Measurements from ENCODE around the gene BLM.

Gene BLM

DNA sequence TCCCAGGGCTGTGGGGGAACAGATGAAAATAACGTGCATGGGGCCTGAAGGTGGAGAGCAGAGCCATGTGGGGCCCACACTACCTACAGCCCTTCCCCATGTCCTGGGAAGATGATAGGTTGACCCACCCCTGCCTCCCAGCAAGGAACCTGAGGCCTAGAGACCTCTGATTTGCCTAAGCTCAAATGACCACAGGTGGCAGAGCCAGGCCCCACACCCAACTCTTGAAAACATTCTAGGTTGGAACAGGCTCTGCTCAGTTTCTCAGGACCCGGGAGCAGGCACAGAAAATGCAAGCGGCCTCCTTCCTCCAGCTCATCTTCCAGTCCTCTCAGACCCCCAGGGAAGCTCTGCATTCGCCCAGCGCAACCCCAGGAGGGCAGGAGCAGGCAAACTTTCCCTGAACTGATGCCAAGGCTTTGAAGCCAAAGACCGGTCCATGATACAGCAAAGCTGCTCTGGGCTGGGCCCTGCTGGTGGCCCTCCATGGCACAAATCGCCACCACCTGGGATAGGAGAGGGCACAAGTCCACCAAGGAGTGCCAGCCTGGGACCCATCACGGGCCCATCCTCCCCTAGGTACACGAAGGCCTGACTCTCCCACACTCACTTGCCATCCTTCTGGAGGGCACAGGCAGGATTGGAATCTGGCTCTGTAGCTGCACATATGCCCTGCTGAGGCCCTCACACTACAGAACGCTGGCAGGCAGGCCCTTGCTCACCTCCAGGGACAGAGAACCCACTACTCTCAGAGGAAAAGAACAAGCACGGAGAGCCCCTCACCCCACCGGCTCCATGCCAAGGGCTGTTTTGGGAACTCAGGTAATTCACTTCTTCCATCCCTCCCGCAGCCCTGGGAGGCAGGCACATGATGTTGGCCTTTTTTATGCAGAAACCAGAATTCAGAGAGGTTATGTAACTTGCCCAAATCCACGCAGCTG is 100.2 kb downstream of the BLM start:
- TF ChIP-seq, protein P1, sequence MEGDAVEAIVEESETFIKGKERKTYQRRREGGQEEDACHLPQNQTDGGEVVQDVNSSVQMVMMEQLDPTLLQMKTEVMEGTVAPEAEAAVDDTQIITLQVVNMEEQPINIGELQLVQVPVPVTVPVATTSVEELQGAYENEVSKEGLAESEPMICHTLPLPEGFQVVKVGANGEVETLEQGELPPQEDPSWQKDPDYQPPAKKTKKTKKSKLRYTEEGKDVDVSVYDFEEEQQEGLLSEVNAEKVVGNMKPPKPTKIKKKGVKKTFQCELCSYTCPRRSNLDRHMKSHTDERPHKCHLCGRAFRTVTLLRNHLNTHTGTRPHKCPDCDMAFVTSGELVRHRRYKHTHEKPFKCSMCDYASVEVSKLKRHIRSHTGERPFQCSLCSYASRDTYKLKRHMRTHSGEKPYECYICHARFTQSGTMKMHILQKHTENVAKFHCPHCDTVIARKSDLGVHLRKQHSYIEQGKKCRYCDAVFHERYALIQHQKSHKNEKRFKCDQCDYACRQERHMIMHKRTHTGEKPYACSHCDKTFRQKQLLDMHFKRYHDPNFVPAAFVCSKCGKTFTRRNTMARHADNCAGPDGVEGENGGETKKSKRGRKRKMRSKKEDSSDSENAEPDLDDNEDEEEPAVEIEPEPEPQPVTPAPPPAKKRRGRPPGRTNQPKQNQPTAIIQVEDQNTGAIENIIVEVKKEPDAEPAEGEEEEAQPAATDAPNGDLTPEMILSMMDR (IDR thresholded peaks at IDR 0.05; ENCODE audit: low read depth, low read length, missing control alignments), result no peak
- DNase-seq (ENCODE audit: low read depth), result no peak
- no peak overlapping the region for H3K4me3 ChIP-seq (ENCODE audit: low read depth, low read length)

DNA sequence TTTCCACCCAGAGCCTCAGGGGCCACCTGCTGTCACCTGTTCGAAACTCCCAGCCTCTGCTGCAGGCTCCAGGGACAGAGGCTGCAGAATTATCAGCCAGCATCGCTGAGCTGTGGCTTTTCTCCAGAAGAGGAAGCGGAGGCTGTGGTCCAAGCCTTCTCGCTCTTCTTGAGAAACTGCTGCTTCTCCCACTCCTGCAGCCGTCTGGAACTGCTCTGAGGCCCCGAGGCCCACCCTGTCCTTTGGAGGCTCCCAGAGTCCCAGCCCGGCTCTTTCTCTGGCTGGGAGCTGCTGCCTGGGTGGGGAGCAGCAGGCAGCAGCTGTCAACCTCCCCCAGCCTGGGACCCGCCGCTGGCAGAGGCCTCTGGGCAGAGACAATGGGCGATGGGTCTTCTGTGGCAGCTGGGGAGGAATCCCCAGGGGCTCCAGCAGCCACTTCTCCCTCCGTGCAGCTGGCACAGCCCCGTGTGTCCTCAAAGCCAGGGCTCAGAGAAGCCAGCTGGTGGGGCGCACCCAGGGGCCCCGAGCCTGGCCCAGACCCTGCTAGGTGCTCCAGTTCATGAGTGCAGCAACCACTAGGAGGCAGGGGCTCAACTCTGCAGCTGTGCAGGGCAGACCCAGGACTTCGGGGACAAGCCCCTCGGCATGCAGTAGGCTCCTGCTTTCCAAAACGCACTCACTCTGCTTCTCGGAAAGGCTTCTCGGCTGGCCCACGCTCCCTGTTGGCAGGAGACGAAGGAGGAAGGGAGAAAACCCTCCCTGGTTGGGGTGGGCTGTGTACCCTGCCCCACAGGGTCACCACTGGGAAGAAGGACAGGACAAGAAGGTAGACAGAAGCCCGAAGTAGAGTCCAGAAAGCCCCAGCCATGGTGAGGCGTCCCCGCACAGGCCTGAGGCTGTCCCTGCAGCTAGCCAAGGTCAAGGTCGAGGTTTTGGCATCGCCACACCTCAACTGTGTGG is 101.4 kb downstream of the BLM start:
- no peak for DNase-seq (ENCODE audit: low read depth)
- H3K4me3 ChIP-seq (ENCODE audit: low read depth, low read length), result no peak overlapping the region
- TF ChIP-seq, protein P1 (IDR thresholded peaks at IDR 0.05; ENCODE audit: low read depth, low read length, missing control alignments), result peak; percentile 59

DNA sequence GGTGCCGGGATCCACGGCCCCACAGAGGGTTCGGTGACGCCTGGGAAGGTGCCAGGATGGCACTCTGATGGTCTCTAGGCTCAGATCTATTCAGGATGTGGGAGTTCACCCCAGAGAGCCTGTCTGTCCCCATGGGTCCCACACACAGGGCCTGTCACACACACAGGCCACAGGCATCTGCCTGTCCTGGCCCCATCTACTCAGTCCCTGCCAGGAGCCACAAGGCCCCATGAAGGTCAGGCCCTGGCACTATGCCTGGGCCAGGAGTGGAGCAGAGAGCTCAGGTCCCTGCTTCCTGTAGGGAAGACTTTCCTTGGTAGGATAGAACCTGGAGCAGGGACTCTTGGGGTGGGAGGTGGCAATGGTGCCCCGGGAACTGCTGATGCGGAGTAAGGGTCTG is 102.2 kb downstream of the BLM start:
- TF ChIP-seq, protein P1 (IDR thresholded peaks at IDR 0.05; ENCODE audit: low read depth, low read length, missing control alignments), result no peak
- H3K4me3 ChIP-seq (ENCODE audit: low read depth, low read length), result no peak overlapping the region
- no peak for DNase-seq (ENCODE audit: low read depth)

DNA sequence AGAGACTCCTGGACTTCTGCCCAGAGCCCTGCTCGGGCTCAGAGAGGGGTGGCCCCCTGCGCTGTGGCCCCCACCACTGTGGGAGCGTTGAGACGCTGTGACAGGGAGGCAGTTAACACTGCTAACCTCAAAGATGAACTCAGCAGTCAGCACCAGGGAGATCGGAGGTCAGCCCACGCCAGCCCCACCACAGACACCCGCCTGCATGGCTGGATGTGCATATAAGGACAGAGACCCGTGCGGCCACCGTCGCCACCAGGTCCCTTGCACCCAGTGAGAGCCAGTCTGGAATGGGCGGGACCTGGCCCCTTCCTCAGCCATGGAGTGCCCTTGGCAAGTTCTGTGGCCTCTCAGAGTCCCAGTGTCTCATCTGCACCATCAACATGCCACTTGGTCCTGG is 102.7 kb downstream of the BLM start:
- no peak for DNase-seq (ENCODE audit: low read depth)
- no peak overlapping the region for H3K4me3 ChIP-seq (ENCODE audit: low read depth, low read length)
- TF ChIP-seq, protein P1 (IDR thresholded peaks at IDR 0.05; ENCODE audit: low read depth, low read length, missing control alignments), result no peak

DNA sequence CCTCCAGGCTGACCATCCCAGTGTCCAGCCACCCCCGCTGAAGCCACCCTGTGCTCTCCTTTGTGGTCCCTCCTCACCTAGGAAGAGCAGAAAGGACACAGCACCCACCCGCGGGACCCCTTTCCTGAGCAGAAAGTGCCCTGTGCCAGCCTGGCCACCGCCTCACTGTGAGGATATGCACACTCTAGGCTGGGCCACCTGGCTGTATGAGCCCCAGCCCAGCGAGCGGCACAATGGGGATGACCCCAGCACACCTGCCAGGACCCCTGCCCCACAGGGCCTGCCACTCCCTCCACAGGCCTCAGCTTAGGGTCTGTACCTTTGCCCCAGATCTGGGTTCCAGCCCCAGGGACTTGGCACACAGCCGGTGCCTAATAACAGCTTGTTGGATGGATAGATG is 103.3 kb downstream of the BLM start:
- DNase-seq (ENCODE audit: low read depth), result no peak
- TF ChIP-seq, protein P1 (IDR thresholded peaks at IDR 0.05; ENCODE audit: low read depth, low read length, missing control alignments), result no peak
- no peak overlapping the region for H3K4me3 ChIP-seq (ENCODE audit: low read depth, low read length)

DNA sequence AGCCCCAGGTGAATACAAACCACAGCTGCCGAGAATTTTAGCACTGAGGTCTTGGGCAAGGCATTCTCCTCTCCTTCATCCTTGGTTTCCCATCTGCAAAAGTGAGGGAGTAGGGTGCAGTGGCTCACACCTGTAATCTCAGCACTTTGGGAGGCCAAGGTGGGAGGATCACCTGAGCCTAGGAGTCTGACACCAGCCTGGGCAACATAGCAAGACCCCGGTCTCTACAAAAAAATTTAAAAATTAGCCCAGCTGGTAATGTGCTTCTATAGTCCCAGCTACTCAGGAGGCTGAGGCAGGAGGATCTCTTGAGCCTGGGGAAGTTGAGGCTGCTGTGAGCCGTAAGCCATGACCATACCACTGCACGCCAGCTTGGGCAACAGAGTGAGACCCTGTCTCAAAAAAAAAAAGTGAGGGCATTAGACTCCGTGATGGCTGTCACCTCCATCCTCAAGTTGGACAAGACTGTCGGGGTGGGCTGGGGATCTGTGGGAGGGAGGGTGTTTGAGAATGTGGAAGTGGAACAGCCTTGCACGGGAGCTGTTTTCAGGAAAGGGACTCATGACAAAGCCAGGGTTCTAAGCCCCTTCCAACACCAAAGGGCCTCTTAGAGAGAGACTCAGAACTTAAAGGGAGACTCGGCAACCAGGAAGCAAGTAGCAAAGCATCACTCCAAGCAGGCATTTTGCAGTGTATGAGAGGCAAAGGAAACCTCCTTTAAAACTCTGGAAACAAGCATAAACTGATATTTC is 105.2 kb downstream of the BLM start:
- TF ChIP-seq, protein P1 (IDR thresholded peaks at IDR 0.05; ENCODE audit: low read depth, low read length, missing control alignments), result no peak

More for the DNA sequence above, 105.2 kb downstream of the BLM start:
- DNase-seq (ENCODE audit: low read depth), result no peak
- H3K4me3 ChIP-seq (ENCODE audit: low read depth, low read length), result no peak overlapping the region
